HEK293T (cell line): ENCODE results near the gene PDIA6.

Source experiments
- FOXK2 ChIP-seq: fragments of 450-650 bp; IDR thresholded peaks from 2 replicates; pipeline ENCODE4 v1.6.1; 2016; ENCODE audit warnings: mild to moderate bottlenecking
- FOXM1 ChIP-seq: fragments of 450-650 bp; IDR thresholded peaks from 2 replicates; pipeline ENCODE4 v1.6.1; 2017; ENCODE audit warnings: mild to moderate bottlenecking, borderline replicate concordance
- TARDBP ChIP-seq: fragments of 450-650 bp; IDR thresholded peaks from 2 replicates; pipeline ENCODE4 v1.6.1; 2016

- no peak for TF ChIP-seq FOXM1
- TF ChIP-seq FOXK2 = no peak
- TF ChIP-seq TARDBP = no peak
These were observed 48.3 kb downstream of the PDIA6 start for GRCh38 chr2:10764096-10764785.
